Nephron (organoid): Measurements from ENCODE around the gene STARD10.
A peak's percentile ranks its signal among the peaks of the same experiment; 100 is the strongest.

ENCODE experiments used
- H3K27ac Mint-ChIP-seq, 3 experiments: 2 replicates each; pipeline ENCODE4 v1.8.0; 2020; ENCODE audit warnings: mixed read lengths in 3 of 3, mild to moderate bottlenecking in 2 of 3, moderate library complexity in 1 of 3
- H3K27me3 Mint-ChIP-seq: 2 replicates; pipeline ENCODE4 v1.8.0; 2021; ENCODE audit warnings: low read depth, mild to moderate bottlenecking, moderate library complexity, mixed read lengths
- H3K36me3 Mint-ChIP-seq: 2 replicates; pipeline ENCODE4 v1.8.0; 2020; ENCODE audit warnings: low read depth, mixed read lengths
- H3K4me1 Mint-ChIP-seq: 2 replicates; pipeline ENCODE4 v1.8.0; 2020; ENCODE audit warnings: mixed read lengths
- H3K4me3 Mint-ChIP-seq, 3 experiments: 2 replicates each; pipeline ENCODE4 v1.8.0; 2020; ENCODE audit warnings: mild to moderate bottlenecking in 3 of 3, mixed read lengths in 3 of 3, moderate library complexity in 2 of 3
- H3K9me3 Mint-ChIP-seq: 2 replicates; pipeline ENCODE4 v1.8.0; 2020; ENCODE audit warnings: mixed read lengths
- CTCF ChIP-seq, 3 experiments: fragments of 200-600 bp; sonication (generic); IDR thresholded peaks; one replicate each; pipeline ENCODE4 v1.5.0; 2021; ENCODE audit warnings: antibody characterized with exemption in 3 of 3; ENCODE audit not compliant: unreplicated experiment in 3 of 3

The STARD10 gene

GRCh38 chr11:72712168-72712751, 81.6 kb downstream of the STARD10 start:
- H3K27me3 Mint-ChIP-seq = no peaks in the 10 kb centered on the region
- peak overlapping the region; percentile 44 to 75 (median 71) for H3K27ac Mint-ChIP-seq
- H3K9me3 Mint-ChIP-seq = no peaks in the 10 kb centered on the region
- peaks cover 48% of the 10 kb centered on the region for H3K36me3 Mint-ChIP-seq
- TF ChIP-seq CTCF (IDR thresholded peaks at IDR 0.05; ENCODE audit: unreplicated experiment in 3 of 3) = no peak
- peaks cover 31% of the 10 kb centered on the region for H3K4me1 Mint-ChIP-seq
- H3K4me3 Mint-ChIP-seq = peak overlapping the region; percentile 3 to 66 (median 16)

GRCh38 chr11:72711141-72711540, 82.7 kb downstream of the STARD10 start:
- H3K4me3 Mint-ChIP-seq = peak overlapping the region in 1 of 3 experiments; percentile 14
- H3K9me3 Mint-ChIP-seq = no peaks in the 10 kb centered on the region
- H3K4me1 Mint-ChIP-seq = peaks cover 32% of the 10 kb centered on the region
- peaks cover 57% of the 10 kb centered on the region for H3K36me3 Mint-ChIP-seq
- no peaks in the 10 kb centered on the region for H3K27me3 Mint-ChIP-seq
- TF ChIP-seq CTCF (IDR thresholded peaks at IDR 0.05; ENCODE audit: unreplicated experiment in 3 of 3) = no peak
- H3K27ac Mint-ChIP-seq = peak overlapping the region in 1 of 3 experiments; percentile 65

DNA sequence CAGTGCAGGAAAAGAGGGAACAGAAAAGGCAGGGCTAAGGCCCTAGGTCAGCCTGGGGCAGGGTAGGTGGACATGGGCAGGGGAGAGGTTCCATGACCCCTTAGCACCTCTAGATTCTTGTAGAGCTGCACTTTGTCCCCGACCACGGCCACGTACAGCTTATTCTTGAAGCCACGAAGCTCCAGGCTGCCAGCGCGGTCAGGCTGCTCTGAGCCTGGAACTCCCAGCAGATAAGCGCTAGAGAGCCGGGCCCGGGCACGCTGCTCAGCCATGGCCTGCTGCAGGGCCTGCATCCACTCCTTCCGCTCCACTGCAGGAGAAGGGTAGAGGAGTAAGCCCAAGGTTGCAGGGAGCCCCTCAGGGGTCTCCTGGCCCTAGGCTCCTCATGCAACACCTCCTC, 83.6 kb downstream of the STARD10 start:
- Mint-ChIP-seq H3K9me3 (no peaks in the 10 kb centered on the region), H3K27ac (no peak overlapping the region), H3K27me3 (no peaks in the 10 kb centered on the region), H3K36me3 (peaks cover 61% of the 10 kb centered on the region), H3K4me3 (no peak overlapping the region), H3K4me1 (peaks cover 35% of the 10 kb centered on the region)
- no peak for TF ChIP-seq CTCF (IDR thresholded peaks at IDR 0.05; ENCODE audit: unreplicated experiment in 3 of 3)

DNA sequence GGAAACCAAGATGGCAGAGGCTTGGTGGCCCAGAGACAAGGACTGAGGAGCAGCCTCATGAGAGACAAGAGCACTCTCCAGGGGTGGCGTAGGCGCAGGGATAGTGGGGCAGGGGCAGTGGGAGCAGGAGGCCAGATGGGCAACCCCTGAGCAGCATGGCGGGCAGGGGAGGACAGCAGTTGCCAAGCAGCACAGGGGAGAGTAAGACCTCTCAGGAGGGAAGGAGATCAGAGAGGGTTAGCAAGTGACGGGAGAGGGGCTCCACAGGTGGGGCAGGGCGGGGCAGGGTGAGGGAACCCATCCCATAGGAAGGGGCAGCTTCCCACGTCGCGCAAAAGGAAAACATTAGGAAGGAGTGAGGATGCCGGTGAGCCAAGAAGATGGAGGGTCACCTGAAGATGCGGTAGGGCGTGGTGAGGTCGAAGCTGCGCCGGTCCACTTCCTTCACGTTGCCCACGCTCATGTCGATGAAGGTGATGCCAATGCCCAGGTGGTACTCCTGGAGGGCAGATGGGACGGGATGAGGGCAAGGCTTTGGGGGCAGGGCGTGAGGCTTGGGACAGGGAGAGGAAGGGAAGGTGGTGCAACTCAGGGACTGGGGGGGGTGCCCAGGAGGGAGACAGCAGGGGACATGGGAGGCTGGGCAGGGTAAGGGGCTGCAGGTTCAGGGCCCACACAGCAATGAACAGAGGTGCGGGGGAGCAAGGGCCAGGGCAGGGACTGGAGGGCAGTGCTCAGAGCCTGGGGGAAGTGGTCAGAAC, 84.2 kb downstream of the STARD10 start:
- H3K27me3 Mint-ChIP-seq = no peaks in the 10 kb centered on the region
- H3K4me1 Mint-ChIP-seq = peaks cover 41% of the 10 kb centered on the region
- no peaks in the 10 kb centered on the region for H3K9me3 Mint-ChIP-seq
- no peak for TF ChIP-seq CTCF (IDR thresholded peaks at IDR 0.05; ENCODE audit: unreplicated experiment in 3 of 3)
- H3K27ac Mint-ChIP-seq = peak overlapping the region in 1 of 3 experiments; percentile 46
- H3K4me3 Mint-ChIP-seq = no peak overlapping the region
- peaks cover 61% of the 10 kb centered on the region for H3K36me3 Mint-ChIP-seq

GRCh38 chr11:72707032-72707431, 86.8 kb downstream of the STARD10 start:
- H3K36me3 Mint-ChIP-seq = peaks cover 53% of the 10 kb centered on the region
- no peak for TF ChIP-seq CTCF (IDR thresholded peaks at IDR 0.05; ENCODE audit: unreplicated experiment in 3 of 3)

More at GRCh38 chr11:72707032-72707431, 86.8 kb downstream of the STARD10 start:
- H3K27me3 Mint-ChIP-seq = no peaks in the 10 kb centered on the region
- no peak overlapping the region for H3K4me3 Mint-ChIP-seq
- H3K4me1 Mint-ChIP-seq = peaks cover 50% of the 10 kb centered on the region
- H3K27ac Mint-ChIP-seq = peak overlapping the region in 2 of 3 experiments; percentile 98 to 99
- no peaks in the 10 kb centered on the region for H3K9me3 Mint-ChIP-seq
